ENCODE measurements around the gene FARSB.

FARSB gene

GRCh38 chr2:222656526-222657446 lies 894 bp upstream of the FARSB start:
- DNase-seq, result no peak

GRCh38 chr2:222653280-222653679 lies 2.6 kb downstream of the FARSB start:
- no peak for DNase-seq

DNA sequence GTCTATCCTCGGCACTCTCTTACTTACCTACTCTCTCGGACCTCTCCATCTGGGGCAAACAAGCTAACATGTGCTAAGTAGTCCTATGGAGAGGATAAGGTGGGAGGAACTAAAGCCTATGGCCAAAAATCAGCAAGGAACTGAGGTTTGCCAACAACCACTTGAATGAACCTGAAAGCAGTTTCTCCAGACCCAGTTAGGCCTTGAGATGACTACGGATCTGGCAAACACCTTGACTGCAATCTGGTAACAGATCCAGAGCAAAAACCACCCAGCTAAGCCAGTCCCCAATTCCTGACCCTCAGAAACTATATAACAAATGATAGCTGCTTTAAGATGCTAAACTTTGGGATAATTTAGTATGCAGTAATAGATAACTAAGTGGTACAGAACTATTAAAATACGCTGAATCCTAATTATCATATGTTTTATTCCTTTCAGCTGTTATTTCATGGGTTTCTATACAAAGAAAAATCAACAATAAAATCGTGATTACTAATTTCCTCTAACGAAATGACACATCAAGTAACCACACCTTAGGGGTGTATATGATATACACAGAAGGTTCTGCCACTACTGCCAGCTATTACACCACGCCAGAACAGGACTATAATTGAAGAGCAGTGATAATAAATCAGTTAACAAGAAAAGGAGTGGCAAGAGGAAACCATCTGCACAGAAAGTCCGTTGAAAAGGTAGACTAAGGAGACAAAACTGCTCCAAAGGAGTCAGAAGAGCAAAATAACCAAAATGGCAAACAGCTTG lies 3.2 kb downstream of the FARSB start:
- no peak for DNase-seq

DNA sequence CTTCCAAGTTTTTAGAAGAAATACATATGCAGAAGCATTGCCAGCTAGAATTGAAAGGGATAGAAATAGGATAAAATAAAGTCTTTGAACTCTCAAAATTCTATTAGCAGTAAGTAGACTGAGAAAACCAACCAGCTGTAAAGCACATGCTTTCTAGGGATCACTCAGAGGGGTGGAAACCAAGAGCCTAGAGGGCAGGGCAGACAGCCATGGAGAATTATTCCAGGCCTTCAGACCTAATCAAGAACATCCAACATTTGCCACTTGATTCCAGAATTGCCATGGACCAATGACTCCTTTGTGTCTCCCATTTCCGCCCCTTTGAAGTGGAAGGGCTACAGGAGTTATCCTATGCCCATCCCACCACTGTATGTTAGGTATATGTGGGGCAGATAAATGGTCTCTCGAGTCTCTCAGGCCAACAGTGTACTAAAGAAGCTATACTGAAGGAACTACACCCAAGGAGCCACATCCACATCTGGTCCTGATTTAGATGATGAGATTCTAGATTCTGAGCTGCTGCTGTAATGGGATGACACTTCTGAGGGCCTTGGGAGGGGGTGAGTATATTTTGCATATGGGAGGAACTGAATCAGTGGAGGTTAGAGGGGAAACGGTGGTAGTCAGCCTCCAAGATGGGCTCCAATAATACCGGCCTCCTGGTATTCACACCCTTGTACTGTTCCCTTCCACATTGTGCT lies 4.0 kb downstream of the FARSB start:
- DNase-seq, result no peak

GRCh38 chr2:222649801-222650200 lies 6.1 kb downstream of the FARSB start:
- DNase-seq, result no peak

DNA sequence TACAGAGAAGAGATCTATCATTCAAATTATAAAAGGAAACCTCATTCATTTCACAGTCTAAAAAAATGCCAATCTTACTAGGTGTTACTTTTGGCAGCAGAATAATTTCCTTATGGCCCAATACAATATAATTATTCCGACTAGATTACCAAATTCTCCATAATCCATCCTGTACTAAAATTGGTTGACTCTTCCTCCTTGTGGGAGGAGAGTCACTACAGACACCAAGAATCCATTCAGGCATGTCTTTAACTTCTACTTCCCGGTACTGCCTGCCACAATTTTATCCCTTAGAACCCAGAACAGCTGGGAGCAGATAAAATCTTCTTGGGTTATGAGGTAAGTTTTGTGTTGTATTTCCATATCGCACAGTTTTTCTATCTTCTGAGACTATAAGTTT lies 9.9 kb downstream of the FARSB start:
- DNase-seq, result no peak

- no peak for DNase-seq
These were observed 12.8 kb downstream of the FARSB start for GRCh38 chr2:222643134-222643533.

- DNase-seq, result no peak
These were observed 14.6 kb downstream of the FARSB start for GRCh38 chr2:222641336-222641735.

DNA sequence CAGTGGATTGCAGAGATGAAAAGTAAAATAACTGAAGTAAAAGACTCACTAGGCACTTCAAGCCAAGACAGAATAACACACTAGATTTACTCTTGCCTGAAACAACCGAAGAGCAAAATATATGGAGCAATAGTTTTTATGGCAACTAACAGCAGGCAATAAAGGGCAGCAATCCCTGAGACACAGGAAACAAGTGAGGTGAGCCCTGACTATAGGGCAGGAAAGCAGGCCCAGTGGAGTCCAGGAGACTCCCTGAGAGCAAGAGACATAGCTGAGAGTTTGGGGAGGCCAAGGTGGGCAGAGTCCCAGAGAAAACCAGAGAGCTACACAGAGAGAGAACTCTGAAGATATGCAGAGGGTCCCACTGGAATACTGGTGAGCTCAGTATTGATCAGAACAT lies 18.8 kb downstream of the FARSB start:
- no peak for DNase-seq

GRCh38 chr2:222635295-222635694 lies 20.6 kb downstream of the FARSB start:
- DNase-seq, result no peak

DNA sequence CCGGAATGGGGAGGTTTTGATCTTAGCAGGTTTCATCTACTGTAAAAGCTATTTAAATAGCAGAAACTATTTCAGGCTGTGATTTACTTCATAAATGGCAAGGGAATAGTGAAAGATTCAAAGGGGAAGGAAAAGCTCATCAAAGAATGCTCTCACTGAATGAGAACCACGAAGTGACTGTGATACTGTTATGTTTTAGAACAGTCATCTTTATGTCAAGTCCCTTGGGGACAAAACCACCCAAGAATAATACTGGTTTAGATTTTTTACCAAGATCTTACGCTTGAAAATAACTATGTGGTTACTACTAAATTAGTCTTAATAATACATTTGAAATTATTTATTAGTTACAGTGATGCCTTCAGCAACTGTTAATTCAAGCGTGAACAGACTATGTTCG lies 28.1 kb downstream of the FARSB start:
- DNase-seq, result no peak

DNA sequence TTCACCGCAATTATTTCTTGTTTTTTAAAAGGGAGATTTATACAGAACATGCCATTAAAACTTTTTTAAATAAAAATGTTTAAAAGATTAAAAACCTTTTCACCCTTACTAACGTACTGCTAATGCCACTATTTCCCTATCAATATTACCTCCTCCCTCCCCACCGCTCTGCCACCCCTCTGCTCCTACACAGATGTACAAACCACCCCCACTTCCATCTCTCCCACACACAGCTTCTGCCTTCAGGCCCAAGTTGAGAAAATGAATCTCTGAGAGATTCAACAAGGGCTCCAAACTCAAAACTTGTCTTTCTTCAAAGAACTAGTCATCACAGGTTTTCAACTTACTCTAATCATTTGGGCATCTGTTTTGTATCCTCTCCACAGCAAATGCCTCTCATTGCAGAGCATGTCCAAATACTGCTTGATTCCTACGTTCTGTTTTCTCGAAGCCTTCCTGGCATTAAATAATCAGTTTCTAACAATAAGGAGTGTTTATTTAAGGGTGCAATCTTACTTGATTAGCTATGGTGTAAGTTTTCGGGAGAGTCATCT lies 32.1 kb downstream of the FARSB start:
- no peak for DNase-seq

DNA sequence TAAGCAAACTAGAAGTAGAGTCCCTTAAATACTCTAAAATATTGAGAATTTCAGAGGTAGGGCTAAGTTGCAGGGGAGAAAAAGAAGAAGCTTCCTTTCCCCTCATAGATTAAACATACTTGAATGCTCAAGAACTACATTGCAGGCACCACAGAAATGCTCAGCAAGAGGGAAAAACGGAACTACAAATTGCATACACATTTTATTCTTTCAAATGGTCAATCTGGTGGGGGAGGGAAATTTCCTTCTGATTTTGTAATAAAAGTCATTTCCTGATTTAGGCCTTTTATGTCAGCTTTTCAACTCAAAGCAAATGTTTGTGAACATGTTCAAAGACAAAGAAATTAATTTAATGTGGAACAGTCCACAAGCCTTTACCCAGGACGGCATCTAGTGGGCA lies 33.0 kb downstream of the FARSB start:
- no peak for DNase-seq

DNA sequence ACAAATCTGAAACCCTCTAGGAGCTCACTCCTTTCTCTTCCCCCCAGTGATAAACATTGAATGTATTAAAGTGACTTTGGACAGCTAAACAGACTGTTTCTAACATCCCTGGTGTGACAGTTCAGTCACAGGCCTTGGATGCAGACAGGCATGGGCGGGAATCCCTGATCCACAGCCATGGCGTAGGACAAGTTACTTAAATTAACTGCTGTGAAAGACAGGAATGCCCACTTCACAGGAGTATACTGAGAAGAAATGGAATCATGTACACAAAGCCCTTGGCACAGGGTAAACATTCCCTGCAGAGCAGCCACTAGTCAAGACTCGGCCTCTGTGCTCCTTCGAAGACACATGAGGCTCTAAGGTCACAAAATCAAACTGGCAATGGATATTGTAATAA lies 34.0 kb downstream of the FARSB start:
- DNase-seq, result no peak

- no peak for DNase-seq
These were observed 40.6 kb downstream of the FARSB start for GRCh38 chr2:222615320-222615719.

GRCh38 chr2:222613715-222614331 lies 42.1 kb downstream of the FARSB start:
- no peak for DNase-seq

GRCh38 chr2:222611684-222612083 lies 44.2 kb downstream of the FARSB start:
- no peak for DNase-seq

DNA sequence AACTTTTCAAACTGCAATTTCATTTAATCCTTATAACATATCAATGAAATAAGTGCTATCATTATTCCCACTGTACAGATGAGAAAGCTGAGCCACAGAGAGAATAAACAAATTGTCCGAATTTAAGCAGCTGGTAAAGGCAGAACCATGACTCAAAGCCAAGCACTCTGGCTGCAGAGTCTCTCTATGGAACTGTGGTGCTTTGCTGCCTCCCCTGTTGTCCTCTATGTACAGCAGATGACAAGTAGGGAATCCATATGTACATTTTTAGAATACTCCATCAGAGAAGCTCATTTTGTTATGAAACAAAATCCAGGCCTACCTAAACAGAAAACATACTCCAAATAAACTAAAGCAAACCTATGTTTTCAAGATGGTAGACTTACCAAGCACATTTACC lies 45.1 kb downstream of the FARSB start:
- DNase-seq, result no peak

GRCh38 chr2:222609381-222609780 lies 46.5 kb downstream of the FARSB start:
- no peak for DNase-seq

DNA sequence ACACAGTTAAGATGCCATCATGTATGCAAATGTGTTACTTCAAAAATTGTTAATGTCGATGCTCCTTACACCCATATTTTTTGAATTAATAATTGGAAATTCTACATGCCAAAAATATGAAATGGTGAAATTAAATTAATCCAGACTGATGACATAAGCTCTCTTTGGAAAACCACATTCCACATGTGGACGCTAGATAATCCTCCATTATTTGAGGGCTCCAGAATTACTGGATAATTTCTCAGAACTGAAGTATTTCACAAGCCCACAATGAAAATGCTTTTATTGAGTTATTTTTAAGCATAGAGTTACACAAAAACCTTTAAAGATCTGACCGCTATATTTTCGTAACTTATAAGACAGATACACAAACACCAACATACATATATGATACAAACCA lies 47.8 kb downstream of the FARSB start:
- no peak for DNase-seq

- no peak for DNase-seq
These were observed 49.6 kb downstream of the FARSB start for GRCh38 chr2:222606306-222606705.

DNA sequence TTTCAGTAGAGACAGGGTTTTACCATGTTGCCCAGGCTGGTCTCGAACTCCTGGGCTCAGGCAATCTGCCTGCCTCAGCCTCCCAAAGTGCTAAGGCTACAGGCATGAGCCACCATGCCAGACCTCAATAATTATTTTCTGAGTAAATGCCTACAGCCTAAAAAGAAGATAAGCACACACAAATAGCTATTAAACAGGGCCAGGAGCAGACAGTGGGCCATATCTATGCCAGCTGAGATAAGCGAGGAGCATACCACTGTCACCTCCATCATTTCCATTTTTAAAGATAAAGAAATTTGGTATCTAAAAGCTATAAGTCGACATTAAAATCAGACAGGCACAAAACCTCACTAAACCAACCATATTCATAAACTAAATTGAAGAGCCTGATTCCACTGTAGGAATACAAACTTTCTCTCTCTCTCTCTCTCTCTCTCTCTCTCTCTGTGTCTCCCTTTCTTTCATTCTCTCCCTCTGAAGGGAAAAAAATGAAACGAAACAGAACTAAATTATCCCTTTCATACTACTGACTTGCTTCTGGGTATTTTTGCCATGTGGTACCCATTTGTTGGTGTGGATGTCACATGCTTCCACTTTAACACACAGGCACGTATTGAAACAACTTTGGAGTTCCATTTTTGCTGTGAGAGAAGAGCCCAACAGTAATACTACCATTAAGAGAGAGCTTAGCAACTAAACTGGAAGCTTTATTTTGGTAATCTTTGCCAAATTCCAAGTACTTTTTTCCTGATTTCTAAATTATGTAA lies 51.0 kb downstream of the FARSB start:
- DNase-seq, result no peak
